Nephron progenitor cell (in vitro differentiated cells): ENCODE results near the gene ALG6.
"Not testable (repeated sequence)": the region's sequence is repeated elsewhere in the genome, so short reads cannot be mapped to it uniquely, and the experiment has no call there.

Experiments used
- DNase-seq: peaks from one replicate; pipeline ENCODE4 v3.0.0; 2021
- H3K27ac Mint-ChIP-seq: 2 replicates; pipeline ENCODE4 v1.8.0; 2021; ENCODE audit warnings: mild to moderate bottlenecking, moderate library complexity, mixed read lengths
- H3K27me3 Mint-ChIP-seq: 2 replicates; pipeline ENCODE4 v1.8.0; 2021; ENCODE audit warnings: mild to moderate bottlenecking, low read depth, mixed read lengths; ENCODE audit not compliant: poor library complexity
- H3K36me3 Mint-ChIP-seq: 2 replicates; pipeline ENCODE4 v1.8.0; 2021; ENCODE audit warnings: low read depth, mixed read lengths
- H3K4me1 Mint-ChIP-seq: 2 replicates; pipeline ENCODE4 v1.8.0; 2021; ENCODE audit warnings: mixed read lengths
- H3K4me3 Mint-ChIP-seq: 2 replicates; pipeline ENCODE4 v1.8.0; 2021; ENCODE audit warnings: mild to moderate bottlenecking, moderate library complexity, mixed read lengths
- H3K9me3 Mint-ChIP-seq: 2 replicates; pipeline ENCODE4 v1.8.0; 2021; ENCODE audit warnings: mild to moderate bottlenecking, moderate library complexity, mixed read lengths
- TF ChIP-seq, protein P1 (sequence below): fragments of 200-600 bp; sonication (generic); IDR thresholded peaks from 2 replicates; pipeline ENCODE4 v1.5.0; 2021; ENCODE audit warnings: antibody characterized with exemption

Gene ALG6

DNA sequence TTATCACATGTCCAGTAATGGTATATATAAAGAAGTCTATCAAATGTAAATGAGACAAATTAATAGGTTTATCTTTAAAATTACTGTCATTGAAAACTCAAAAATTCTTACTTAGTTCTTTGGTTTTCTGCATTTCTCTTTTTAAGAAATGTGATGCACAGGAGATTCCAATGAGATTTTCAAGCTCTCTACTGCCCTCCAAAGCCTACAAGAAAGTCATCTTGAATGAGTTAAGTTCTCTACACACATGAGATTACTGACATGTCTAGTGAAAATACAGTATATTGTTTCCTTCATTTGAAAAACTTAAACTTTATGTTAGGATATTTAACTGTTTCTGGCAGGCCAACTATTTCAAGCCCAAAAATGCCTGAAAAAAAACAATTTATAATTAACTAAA is 86.8 kb downstream of the ALG6 start:
- Mint-ChIP-seq H3K36me3 (peaks cover 17% of the 10 kb centered on the region), H3K4me3 (no peak overlapping the region), H3K27me3 (no peaks in the 10 kb centered on the region), H3K4me1 (no peaks in the 10 kb centered on the region), H3K27ac (no peak overlapping the region), H3K9me3 (no peaks in the 10 kb centered on the region)
- DNase-seq = no peak
- TF ChIP-seq, protein P1, sequence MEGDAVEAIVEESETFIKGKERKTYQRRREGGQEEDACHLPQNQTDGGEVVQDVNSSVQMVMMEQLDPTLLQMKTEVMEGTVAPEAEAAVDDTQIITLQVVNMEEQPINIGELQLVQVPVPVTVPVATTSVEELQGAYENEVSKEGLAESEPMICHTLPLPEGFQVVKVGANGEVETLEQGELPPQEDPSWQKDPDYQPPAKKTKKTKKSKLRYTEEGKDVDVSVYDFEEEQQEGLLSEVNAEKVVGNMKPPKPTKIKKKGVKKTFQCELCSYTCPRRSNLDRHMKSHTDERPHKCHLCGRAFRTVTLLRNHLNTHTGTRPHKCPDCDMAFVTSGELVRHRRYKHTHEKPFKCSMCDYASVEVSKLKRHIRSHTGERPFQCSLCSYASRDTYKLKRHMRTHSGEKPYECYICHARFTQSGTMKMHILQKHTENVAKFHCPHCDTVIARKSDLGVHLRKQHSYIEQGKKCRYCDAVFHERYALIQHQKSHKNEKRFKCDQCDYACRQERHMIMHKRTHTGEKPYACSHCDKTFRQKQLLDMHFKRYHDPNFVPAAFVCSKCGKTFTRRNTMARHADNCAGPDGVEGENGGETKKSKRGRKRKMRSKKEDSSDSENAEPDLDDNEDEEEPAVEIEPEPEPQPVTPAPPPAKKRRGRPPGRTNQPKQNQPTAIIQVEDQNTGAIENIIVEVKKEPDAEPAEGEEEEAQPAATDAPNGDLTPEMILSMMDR = peak; percentile 2

DNA sequence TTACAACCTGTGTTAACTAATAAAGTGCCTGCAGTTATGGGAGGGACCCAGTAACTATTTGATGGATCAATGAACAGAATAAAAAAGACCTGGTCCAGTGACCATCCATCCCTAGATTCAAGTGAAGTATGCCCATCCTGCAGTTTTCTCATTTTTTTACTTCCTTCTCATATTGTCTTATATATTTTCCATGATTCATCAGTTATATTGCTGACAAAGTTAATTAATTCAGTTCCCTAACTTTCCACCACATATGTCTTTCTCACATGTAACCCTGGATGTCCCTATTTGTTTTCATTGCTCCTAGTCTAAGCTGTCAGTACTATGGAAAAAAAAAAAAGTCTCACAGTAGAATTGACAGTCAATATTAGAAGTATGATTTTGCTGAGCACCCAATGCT is 91.3 kb downstream of the ALG6 start:
- no peak for DNase-seq
- Mint-ChIP-seq H3K27ac (no peak overlapping the region), H3K4me1 (no peaks in the 10 kb centered on the region)

DNA sequence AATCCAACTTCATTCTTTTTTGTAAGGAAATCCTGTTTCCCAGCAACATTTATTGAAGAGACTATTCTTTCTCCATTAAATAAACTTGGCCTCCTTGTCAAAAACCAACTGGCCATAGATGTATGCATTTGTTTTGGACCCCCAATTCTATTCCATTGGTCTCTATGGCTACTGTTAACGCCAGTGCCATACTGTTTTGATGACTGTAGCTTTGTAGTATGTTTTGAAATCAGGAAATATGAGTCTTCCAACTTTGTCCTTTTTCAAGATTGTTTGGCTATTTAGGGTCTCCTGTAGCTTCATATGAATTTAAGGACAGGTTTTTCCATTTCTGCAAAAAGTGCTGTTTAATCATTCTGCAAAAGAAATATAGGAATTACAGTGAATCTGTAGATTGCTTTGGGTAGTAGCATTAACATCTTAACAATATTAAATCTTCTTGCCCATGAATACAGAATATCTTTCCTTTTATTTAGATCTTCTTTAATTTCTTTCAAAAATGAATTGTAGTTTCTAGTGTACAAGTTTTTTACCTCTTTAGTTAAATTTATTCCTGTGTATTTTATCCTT is 94.3 kb downstream of the ALG6 start:
- no peak overlapping the region for H3K27ac Mint-ChIP-seq
- H3K4me1 Mint-ChIP-seq = no peaks in the 10 kb centered on the region

More for the DNA sequence above, 91.3 kb downstream of the ALG6 start:
- peaks cover 32% of the 10 kb centered on the region for H3K9me3 Mint-ChIP-seq
- TF ChIP-seq, protein P1 = no peak
- H3K27me3 Mint-ChIP-seq = no peaks in the 10 kb centered on the region
- H3K4me3 Mint-ChIP-seq = no peak overlapping the region
- H3K36me3 Mint-ChIP-seq = peaks cover 55% of the 10 kb centered on the region

DNA sequence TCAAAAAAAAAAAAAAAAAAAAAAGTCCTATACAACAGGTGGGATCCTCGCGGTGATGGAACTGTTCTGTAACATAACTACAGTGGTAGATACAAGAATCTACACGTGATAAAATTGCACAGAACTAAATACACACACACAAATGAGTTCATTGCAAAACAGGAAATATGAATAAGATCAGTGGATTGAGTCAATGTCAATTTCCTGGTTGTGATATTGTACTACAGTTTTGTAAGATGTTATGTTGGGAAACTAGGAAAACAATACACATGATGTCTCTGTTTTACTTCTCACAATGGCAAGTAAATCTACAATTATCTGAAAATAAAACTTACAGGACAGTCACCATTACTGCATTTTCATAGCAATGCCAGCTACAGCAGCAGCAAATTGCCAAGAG is 95.8 kb downstream of the ALG6 start:
- H3K4me1 Mint-ChIP-seq = no peaks in the 10 kb centered on the region
- no peak overlapping the region for H3K4me3 Mint-ChIP-seq
- H3K27me3 Mint-ChIP-seq = no peaks in the 10 kb centered on the region
- DNase-seq = no peak
- H3K27ac Mint-ChIP-seq = no peak overlapping the region
- peaks cover 32% of the 10 kb centered on the region for H3K9me3 Mint-ChIP-seq
- H3K36me3 Mint-ChIP-seq = peaks cover 67% of the 10 kb centered on the region
- TF ChIP-seq, protein P1 = no peak

More for the DNA sequence above, 94.3 kb downstream of the ALG6 start:
- DNase-seq = no peak
- peaks cover 32% of the 10 kb centered on the region for H3K9me3 Mint-ChIP-seq
- no peak overlapping the region for H3K4me3 Mint-ChIP-seq
- TF ChIP-seq, protein P1 = no peak
- H3K27me3 Mint-ChIP-seq = no peaks in the 10 kb centered on the region
- peaks cover 73% of the 10 kb centered on the region for H3K36me3 Mint-ChIP-seq

DNA sequence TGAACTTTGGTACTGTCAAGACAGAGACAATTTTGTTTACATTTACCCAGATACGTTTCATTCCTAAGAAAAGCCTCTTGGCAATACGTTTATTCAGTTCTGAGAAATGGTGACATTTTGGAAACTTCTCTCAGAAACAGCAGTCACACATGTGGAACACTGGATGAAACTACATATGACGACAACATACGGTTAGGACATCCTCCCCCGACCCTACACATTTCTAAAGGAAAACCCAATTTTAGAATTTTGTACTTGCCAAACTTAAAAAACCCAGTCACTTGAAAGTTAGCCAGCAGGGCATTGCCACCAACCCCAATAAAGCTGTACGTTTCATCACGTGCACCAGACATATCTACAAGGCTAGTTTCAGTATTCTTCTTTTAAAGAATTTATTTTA is 98.8 kb downstream of the ALG6 start:
- Mint-ChIP-seq H3K27ac (no peak overlapping the region), H3K9me3 (peaks cover 38% of the 10 kb centered on the region), H3K27me3 (no peaks in the 10 kb centered on the region), H3K36me3 (peaks cover 70% of the 10 kb centered on the region), H3K4me1 (no peaks in the 10 kb centered on the region), H3K4me3 (no peak overlapping the region)
- no peak for DNase-seq
- TF ChIP-seq, protein P1 = no peak

DNA sequence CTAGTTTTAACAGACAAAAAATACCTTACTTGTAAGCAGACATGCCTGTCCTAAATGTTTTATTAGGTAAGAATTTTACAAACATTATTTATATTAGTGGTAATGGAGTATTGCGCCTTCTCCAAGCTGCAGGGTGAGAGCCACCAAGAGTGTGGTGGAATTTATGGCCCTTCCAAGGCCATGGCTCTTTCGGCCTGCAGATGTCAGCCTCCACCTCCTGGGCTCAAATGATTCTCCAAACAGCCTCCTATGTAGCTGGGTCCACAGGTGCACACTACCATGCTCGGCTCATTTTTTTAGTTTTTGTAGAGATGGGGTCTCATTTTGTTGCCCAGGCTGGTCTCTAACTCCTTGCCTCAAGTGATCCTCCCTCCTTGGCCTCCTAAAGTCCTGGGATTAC is 99.3 kb downstream of the ALG6 start:
- H3K9me3 Mint-ChIP-seq = peaks cover 38% of the 10 kb centered on the region
- DNase-seq = no peak
- H3K4me1 Mint-ChIP-seq = no peaks in the 10 kb centered on the region
- H3K4me3 Mint-ChIP-seq = no peak overlapping the region
- peaks cover 70% of the 10 kb centered on the region for H3K36me3 Mint-ChIP-seq
- H3K27me3 Mint-ChIP-seq = no peaks in the 10 kb centered on the region
- no peak overlapping the region for H3K27ac Mint-ChIP-seq
- TF ChIP-seq, protein P1 = no peak

DNA sequence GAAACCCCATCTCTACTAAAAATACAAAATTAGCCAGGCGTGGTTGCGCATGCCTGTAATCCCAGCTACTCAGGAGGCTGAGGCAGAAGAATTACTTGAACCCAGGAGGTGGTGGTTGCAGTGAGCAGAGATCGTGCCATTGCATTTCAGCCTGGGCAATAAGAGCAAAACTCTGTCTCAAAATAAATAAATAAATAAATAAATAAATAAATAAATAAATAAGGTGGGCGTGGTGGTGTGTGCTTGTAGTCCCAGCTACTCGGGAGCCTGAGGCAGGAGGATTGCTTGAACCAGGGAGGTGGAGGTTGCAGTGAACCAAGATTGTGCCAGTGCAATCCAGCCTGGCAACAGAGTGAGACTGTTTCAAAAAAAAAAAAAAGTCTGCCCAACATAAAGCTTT is 101.3 kb downstream of the ALG6 start:
- not testable (repeated sequence) for DNase-seq, H3K4me3 Mint-ChIP-seq, H3K27me3 Mint-ChIP-seq, H3K4me1 Mint-ChIP-seq, H3K27ac Mint-ChIP-seq
- Mint-ChIP-seq H3K36me3 (peaks cover 64% of the 10 kb centered on the region), H3K9me3 (peaks cover 34% of the 10 kb centered on the region)
